HUES64 (cell line): ENCODE measurements around the gene CAMK2B.

Experiments used
- H3K27ac ChIP-seq: 2 replicates; pipeline ENCODE4 v1.7.0; 2013; ENCODE audit warnings: low read depth, low read length, inconsistent platforms
- H3K27me3 ChIP-seq: 2 replicates; pipeline ENCODE4 v1.6.1; 2013; ENCODE audit warnings: mild to moderate bottlenecking, low read length; ENCODE audit not compliant: insufficient read depth
- H3K36me3 ChIP-seq: 2 replicates; pipeline ENCODE4 v1.6.1; 2013; ENCODE audit warnings: mild to moderate bottlenecking, low read length; ENCODE audit not compliant: insufficient read depth
- H3K4me1 ChIP-seq: 2 replicates; pipeline ENCODE4 v1.6.1; 2013; ENCODE audit warnings: mild to moderate bottlenecking, low read length, moderate library complexity; ENCODE audit not compliant: insufficient read depth
- H3K4me3 ChIP-seq: 2 replicates; pipeline ENCODE4 v1.5.1; 2013; ENCODE audit warnings: mild to moderate bottlenecking, low read length, moderate library complexity
- H3K9ac ChIP-seq: 2 replicates; pipeline ENCODE4 v1.6.1; 2013; ENCODE audit warnings: mild to moderate bottlenecking, low read depth, low read length
- H3K9me3 ChIP-seq: 2 replicates; pipeline ENCODE4 v1.6.1; 2013; ENCODE audit warnings: low read depth, low read length; ENCODE audit not compliant: insufficient read depth
- WGBS: fragments of 150-250, 120-280 bp; methylation state at CpG from one replicate; pipeline ENCODE4 v1.1.7; 2013; ENCODE audit warnings: missing lambda C conversion rate; 5-methylcytosine and 5-hydroxymethylcytosine counted together

Gene CAMK2B

GRCh38 chr7:44240983-44241510 is 84.3 kb downstream of the CAMK2B start:
- WGBS: 50% methylated on average over 10 of the region's 10 CpGs
- Histone ChIP-seq H3K9me3 (no peaks in the 10 kb centered on the region), H3K27me3 (no peaks in the 10 kb centered on the region), H3K36me3 (no peaks in the 10 kb centered on the region), H3K9ac (no peak overlapping the region), H3K27ac (no peak overlapping the region), H3K4me1 (no peaks in the 10 kb centered on the region), H3K4me3 (no peak overlapping the region)

- no peaks in the 10 kb centered on the region for H3K27me3 ChIP-seq
- no peaks in the 10 kb centered on the region for H3K9me3 ChIP-seq
- H3K36me3 ChIP-seq: no peaks in the 10 kb centered on the region
- H3K9ac ChIP-seq: no peak overlapping the region
- WGBS: 81% methylated on average over 16 of the region's 16 CpGs
- no peaks in the 10 kb centered on the region for H3K4me1 ChIP-seq
- H3K4me3 ChIP-seq: no peak overlapping the region
- no peak overlapping the region for H3K27ac ChIP-seq
Measured at GRCh38 chr7:44240376-44240775, 85.0 kb downstream of the CAMK2B start.

GRCh38 chr7:44239361-44239760 is 86.0 kb downstream of the CAMK2B start:
- Histone ChIP-seq H3K4me1 (no peaks in the 10 kb centered on the region), H3K27me3 (no peaks in the 10 kb centered on the region), H3K9me3 (no peaks in the 10 kb centered on the region), H3K27ac (no peak overlapping the region), H3K36me3 (no peaks in the 10 kb centered on the region), H3K4me3 (no peak overlapping the region), H3K9ac (no peak overlapping the region)
- 89% methylated on average over 24 of the region's 24 CpGs for WGBS

- Histone ChIP-seq H3K36me3 (no peaks in the 10 kb centered on the region), H3K4me1 (no peaks in the 10 kb centered on the region), H3K4me3 (no peak overlapping the region), H3K27ac (no peak overlapping the region), H3K9me3 (no peaks in the 10 kb centered on the region), H3K27me3 (no peaks in the 10 kb centered on the region), H3K9ac (no peak overlapping the region)
- WGBS: 91% methylated on average over 17 of the region's 17 CpGs
Measured at GRCh38 chr7:44238116-44238695, 87.2 kb downstream of the CAMK2B start.

GRCh38 chr7:44237696-44238095 is 87.7 kb downstream of the CAMK2B start:
- WGBS: 93% methylated on average over 10 of the region's 10 CpGs
- no peaks in the 10 kb centered on the region for H3K4me1 ChIP-seq
- H3K9me3 ChIP-seq: no peaks in the 10 kb centered on the region
- H3K4me3 ChIP-seq: no peak overlapping the region
- no peaks in the 10 kb centered on the region for H3K27me3 ChIP-seq
- H3K9ac ChIP-seq: no peak overlapping the region
- no peak overlapping the region for H3K27ac ChIP-seq
- H3K36me3 ChIP-seq: no peaks in the 10 kb centered on the region

GRCh38 chr7:44236333-44236728 is 89.1 kb downstream of the CAMK2B start:
- no peaks in the 10 kb centered on the region for H3K36me3 ChIP-seq

GRCh38 chr7:44235582-44236332 is 89.6 kb downstream of the CAMK2B start:
- no peaks in the 10 kb centered on the region for H3K27me3 ChIP-seq
- H3K27ac ChIP-seq: no peak overlapping the region
- WGBS: 90% methylated on average over 22 of the region's 22 CpGs
- no peaks in the 10 kb centered on the region for H3K36me3 ChIP-seq
- H3K9ac ChIP-seq: no peak overlapping the region
- H3K4me1 ChIP-seq: no peaks in the 10 kb centered on the region
- H3K9me3 ChIP-seq: no peaks in the 10 kb centered on the region
- no peak overlapping the region for H3K4me3 ChIP-seq

More at GRCh38 chr7:44236333-44236728, 89.1 kb downstream of the CAMK2B start:
- H3K4me3 ChIP-seq: no peak overlapping the region
- no peak overlapping the region for H3K27ac ChIP-seq
- no peaks in the 10 kb centered on the region for H3K9me3 ChIP-seq
- no peak overlapping the region for H3K9ac ChIP-seq
- H3K4me1 ChIP-seq: no peaks in the 10 kb centered on the region
- no peaks in the 10 kb centered on the region for H3K27me3 ChIP-seq
- WGBS: 63% methylated on average over 4 of the region's 4 CpGs

GRCh38 chr7:44235066-44235465 is 90.3 kb downstream of the CAMK2B start:
- no peaks in the 10 kb centered on the region for H3K27me3 ChIP-seq
- no peaks in the 10 kb centered on the region for H3K9me3 ChIP-seq
- H3K36me3 ChIP-seq: no peaks in the 10 kb centered on the region
- H3K4me3 ChIP-seq: no peak overlapping the region
- WGBS: 90% methylated on average over 7 of the region's 8 CpGs
- no peaks in the 10 kb centered on the region for H3K4me1 ChIP-seq
- H3K9ac ChIP-seq: no peak overlapping the region
- no peak overlapping the region for H3K27ac ChIP-seq

GRCh38 chr7:44232901-44233715 is 92.3 kb downstream of the CAMK2B start:
- no peak overlapping the region for H3K4me3 ChIP-seq
- H3K36me3 ChIP-seq: no peaks in the 10 kb centered on the region
- WGBS: 90% methylated on average over 22 of the region's 22 CpGs
- no peaks in the 10 kb centered on the region for H3K9me3 ChIP-seq
- no peaks in the 10 kb centered on the region for H3K27me3 ChIP-seq
- no peak overlapping the region for H3K27ac ChIP-seq
- H3K9ac ChIP-seq: no peak overlapping the region
- no peaks in the 10 kb centered on the region for H3K4me1 ChIP-seq

- no peaks in the 10 kb centered on the region for H3K4me1 ChIP-seq
- no peaks in the 10 kb centered on the region for H3K9me3 ChIP-seq
- WGBS: 93% methylated on average over 13 of the region's 13 CpGs
- no peaks in the 10 kb centered on the region for H3K36me3 ChIP-seq
- no peak overlapping the region for H3K9ac ChIP-seq
- H3K4me3 ChIP-seq: no peak overlapping the region
- no peaks in the 10 kb centered on the region for H3K27me3 ChIP-seq
- H3K27ac ChIP-seq: no peak overlapping the region
Measured at GRCh38 chr7:44232396-44232795, 93.0 kb downstream of the CAMK2B start.

- Histone ChIP-seq H3K27ac (no peak overlapping the region), H3K4me3 (no peak overlapping the region), H3K36me3 (no peaks in the 10 kb centered on the region), H3K9ac (no peak overlapping the region), H3K9me3 (no peaks in the 10 kb centered on the region), H3K4me1 (no peaks in the 10 kb centered on the region), H3K27me3 (no peaks in the 10 kb centered on the region)
- WGBS: 93% methylated on average over 12 of the region's 12 CpGs
Measured at GRCh38 chr7:44231088-44231487, 94.3 kb downstream of the CAMK2B start.
